ENCODE results near the gene ADCY9. TPM values are rescaled to one million over a fixed set of nuclear protein-coding genes. Genes with fewer than 3 reads are reported as not detected.

ADCY9 gene
- polyA plus RNA-seq, 1 donor from 2014 or later = 6.3 TPM

GRCh38 chr16:4005281-4005680 is 111.0 kb downstream of the ADCY9 start:
- no peak overlapping the region for H3K4me2 ChIP-seq (ENCODE audit: low read length)
- H3K36me3 ChIP-seq (ENCODE audit: insufficient read depth, low read length) = no peaks in the 10 kb centered on the region
- TF ChIP-seq RAD21 (conservative IDR thresholded peaks at IDR 0.05) = no peak
- no peak for TF ChIP-seq POLR2AphosphoS5 (IDR thresholded peaks at IDR 0.05)
- no peak for TF ChIP-seq EP300 (conservative IDR thresholded peaks at IDR 0.05; ENCODE audit: poor library complexity, severe bottlenecking)
- no peak for TF ChIP-seq MXI1 (conservative IDR thresholded peaks at IDR 0.05; ENCODE audit: poor library complexity, severe bottlenecking)
- TF ChIP-seq CTCF (IDR thresholded peaks at IDR 0.05; ENCODE audit: poor library complexity, severe bottlenecking) = no peak
- TF ChIP-seq SMC3 (conservative IDR thresholded peaks at IDR 0.05; ENCODE audit: poor library complexity) = no peak
- TF ChIP-seq REST (IDR thresholded peaks at IDR 0.05; ENCODE audit: borderline replicate concordance) = no peak
- TF ChIP-seq EZH2 (IDR thresholded peaks at IDR 0.05; ENCODE audit: borderline replicate concordance, insufficient read depth, low read length, poor library complexity, severe bottlenecking) = no peak
- TF ChIP-seq TAF1 (IDR thresholded peaks at IDR 0.05; ENCODE audit: low read depth) = no peak
- H3K9ac ChIP-seq (ENCODE audit: low read length) = no peak overlapping the region
- no peaks in the 10 kb centered on the region for H3K9me3 ChIP-seq (ENCODE audit: low read length)
- no peak overlapping the region for H3K27ac ChIP-seq (ENCODE audit: low read length)
- no peaks in the 10 kb centered on the region for H3K79me2 ChIP-seq (replicated peaks; ENCODE audit: insufficient read depth, low read length)
- no peaks in the 10 kb centered on the region for H3K27me3 ChIP-seq (ENCODE audit: insufficient read depth, low read depth, low read length)
- no peaks in the 10 kb centered on the region for H4K20me1 ChIP-seq (ENCODE audit: insufficient read depth)
- no peak overlapping the region for H2AFZ ChIP-seq (ENCODE audit: low read depth, low read length)
- no peaks in the 10 kb centered on the region for H3K9me2 ChIP-seq (ENCODE audit: insufficient read depth, low read length)
- H3F3A ChIP-seq (ENCODE audit: insufficient read depth, low read length, poor library complexity, severe bottlenecking) = no peaks in the 10 kb centered on the region
- H3K4me3 ChIP-seq (ENCODE audit: low read length) = no peak overlapping the region

- H3K79me2 ChIP-seq (replicated peaks; ENCODE audit: insufficient read depth, low read length) = no peaks in the 10 kb centered on the region
- no peak overlapping the region for H3K4me3 ChIP-seq (ENCODE audit: low read length)
- H3K4me2 ChIP-seq (ENCODE audit: low read length) = no peak overlapping the region
- no peaks in the 10 kb centered on the region for H3K27me3 ChIP-seq (ENCODE audit: insufficient read depth, low read depth, low read length)
- H4K20me1 ChIP-seq (ENCODE audit: insufficient read depth) = no peaks in the 10 kb centered on the region
- no peaks in the 10 kb centered on the region for H3F3A ChIP-seq (ENCODE audit: insufficient read depth, low read length, poor library complexity, severe bottlenecking)
- TF ChIP-seq POLR2AphosphoS5 (IDR thresholded peaks at IDR 0.05) = no peak
- TF ChIP-seq TAF1 (IDR thresholded peaks at IDR 0.05; ENCODE audit: low read depth) = no peak
- no peak for TF ChIP-seq EP300 (conservative IDR thresholded peaks at IDR 0.05; ENCODE audit: poor library complexity, severe bottlenecking)
- TF ChIP-seq RAD21 (conservative IDR thresholded peaks at IDR 0.05) = no peak
- no peak for TF ChIP-seq CTCF (IDR thresholded peaks at IDR 0.05; ENCODE audit: poor library complexity, severe bottlenecking)
- TF ChIP-seq REST (IDR thresholded peaks at IDR 0.05; ENCODE audit: borderline replicate concordance) = no peak
- no peak for TF ChIP-seq MXI1 (conservative IDR thresholded peaks at IDR 0.05; ENCODE audit: poor library complexity, severe bottlenecking)
- TF ChIP-seq SMC3 (conservative IDR thresholded peaks at IDR 0.05; ENCODE audit: poor library complexity) = no peak
- no peak for TF ChIP-seq EZH2 (IDR thresholded peaks at IDR 0.05; ENCODE audit: borderline replicate concordance, insufficient read depth, low read length, poor library complexity, severe bottlenecking)
- no peaks in the 10 kb centered on the region for H3K9me2 ChIP-seq (ENCODE audit: insufficient read depth, low read length)
- H2AFZ ChIP-seq (ENCODE audit: low read depth, low read length) = no peak overlapping the region
- no peaks in the 10 kb centered on the region for H3K36me3 ChIP-seq (ENCODE audit: insufficient read depth, low read length)
- no peak overlapping the region for H3K9ac ChIP-seq (ENCODE audit: low read length)
- no peaks in the 10 kb centered on the region for H3K9me3 ChIP-seq (ENCODE audit: low read length)
- H3K27ac ChIP-seq (ENCODE audit: low read length) = no peak overlapping the region
These were observed 112.0 kb downstream of the ADCY9 start for GRCh38 chr16:4004206-4004605.

All from neural cell (in vitro differentiated cells).